Measurements from ENCODE around the gene CD47. TPM values are rescaled to one million over a fixed set of nuclear protein-coding genes. Genes with fewer than 3 reads are reported as not detected.

The CD47 gene
- total and polyA plus RNA-seq, 2 of the 13 experiments (the other 11 are each of a cell fraction or from before 2014, with no cell fraction given), result 3.3 to 6.5 TPM

- no TSS peak for BruUV-seq (replicated peaks)
- TF ChIP-seq ZHX2 (IDR thresholded peaks at IDR 0.05; ENCODE audit: low read depth) (no peak), ZHX2 (CRISPR knock-in tag; IDR thresholded peaks at IDR 0.05; ENCODE audit: borderline replicate concordance) (no peak), ZFP36 (IDR thresholded peaks at IDR 0.05; ENCODE audit: borderline replicate concordance, low read depth, low read length, partially characterized antibody) (no peak), IKZF5 (CRISPR knock-in tag; IDR thresholded peaks at IDR 0.05) (no peak), KLF12 (CRISPR knock-in tag; IDR thresholded peaks at IDR 0.05; ENCODE audit: borderline replicate concordance) (no peak), HOXD1 (CRISPR knock-in tag; IDR thresholded peaks at IDR 0.05) (no peak), SNAPC4 (CRISPR knock-in tag; IDR thresholded peaks at IDR 0.05) (no peak), ATM (IDR thresholded peaks at IDR 0.05; ENCODE audit: borderline replicate concordance) (no peak), MED1 (CRISPR knock-in tag; IDR thresholded peaks at IDR 0.05) (no peak)
- in situ Hi-C loops (cut with HindIII; ENCODE audit: extremely low pct_ligation_motif_present, low pct_unique_long_range_greater_than_20kb), result no loop called here
- Histone ChIP-seq H3K9me3 (ENCODE audit: low read length) (no peaks in the 10 kb centered on the region), H3K9ac (ENCODE audit: insufficient read depth, low read depth, low read length) (no peak overlapping the region), H3K4me1 (ENCODE audit: insufficient read depth, low read length) (no peaks in the 10 kb centered on the region), H4K20me1 (ENCODE audit: insufficient read depth, low read length) (no peaks in the 10 kb centered on the region), H3K36me3 (replicated peaks in 1 of 2; ENCODE audit: control insufficient read depth in 1 of 2, insufficient read depth in 2 of 2, low read length in 2 of 2) (no peaks in the 10 kb centered on the region), H3K4me3 (replicated peaks in 1 of 3; ENCODE audit: insufficient read depth in 1 of 3, low read depth in 2 of 3, low read length in 3 of 3) (no peak overlapping the region), H2AFZ (ENCODE audit: low read length) (no peak overlapping the region), H3K27me3 (ENCODE audit: control insufficient read depth in 1 of 2, insufficient read depth in 2 of 2, low read length in 2 of 2) (no peaks in the 10 kb centered on the region; a peak in 1 of 5 replicates), H3K27ac (ENCODE audit: extremely low read length, insufficient read depth, low read length) (no peak overlapping the region), H3K4me2 (ENCODE audit: low read depth, low read length) (no peak overlapping the region), H3K79me2 (ENCODE audit: insufficient read depth, low read length) (no peaks in the 10 kb centered on the region)
- DNase-seq (ENCODE audit: low spot score), result no peak
- intact Hi-C loops (cut with micrococcal nuclease; ENCODE audit: unreplicated experiment), result no loop called here
- WGBS (ENCODE audit: low lambda C conversion rate), result 40% methylated on average over 2 of the region's 2 CpGs
- CTCF ChIA-PET (ENCODE audit: low intra/inter-chr PET ratio, low total read pairs), result no interaction called here
- no peak for ATAC-seq
- no peak for FAIRE-seq
- POLR2A ChIA-PET, result no interaction called here
Measured at GRCh38 chr3:108021533-108021932, 69.3 kb downstream of the CD47 start.
